Testis (tissue), 3 donors: ENCODE measurements around the gene FOXF2. TPM values are rescaled to one million over a fixed set of nuclear protein-coding genes. Genes with fewer than 3 reads are reported as not detected.

Experiments
- DNase-seq: peaks from one replicate; pipeline ENCODE4 v3.0.0-alpha.2; 2019
- H3K27ac ChIP-seq, 2 donors: fragments of 200-600 bp; sonication (generic); one replicate each; pipeline ENCODE4 v1.5.1; 2019
- H3K27me3 ChIP-seq: fragments of 200-600 bp; sonication (generic); one replicate; pipeline ENCODE4 v1.5.1; 2019
- H3K36me3 ChIP-seq: fragments of 200-600 bp; sonication (generic); one replicate; pipeline ENCODE4 v1.5.1; 2017; ENCODE audit warnings: low read depth; ENCODE audit errors: missing control alignments
- H3K4me1 ChIP-seq: fragments of 200-600 bp; sonication (generic); one replicate; pipeline ENCODE4 v1.5.1; 2019
- H3K4me3 ChIP-seq, 2 donors: fragments of 200-600 bp; sonication (generic); one replicate each; pipeline ENCODE4 v1.5.1; 2017 to 2019
- H3K9me3 ChIP-seq: fragments of 200-600 bp; sonication (generic); one replicate; pipeline ENCODE4 v1.5.1; 2017
- CTCF ChIP-seq, 3 experiments: fragments of 450-650 bp in 2 of 3; fragments of 200-600 bp in 1 of 3; sonication (generic) in 1 of 3; IDR thresholded peaks; one replicate each; pipeline ENCODE4 v1.5.1; 2016 to 2019; ENCODE audit warnings: antibody characterized with exemption in 3 of 3, mild to moderate bottlenecking in 2 of 3, moderate library complexity in 1 of 3
- POLR2A ChIP-seq: fragments of 450-650 bp; IDR thresholded peaks from one replicate; pipeline ENCODE4 v1.6.1; 2017; ENCODE audit warnings: antibody characterized with exemption, mild to moderate bottlenecking, moderate library complexity
- WGBS, 2 donors: methylation state at CpG; one replicate each; pipeline ENCODE4 v1.1.5; 2018; 5-methylcytosine and 5-hydroxymethylcytosine counted together
- intact Hi-C: fragments of 100-400 bp; cut with DNase I; formaldehyde crosslinking; loops from one replicate; pipeline ENCODE4 v1.15.1; 2023; ENCODE audit warnings: low total_unique reads
- polyA plus RNA-seq: library from polyadenylated mRNA; stranded (reverse); fragments of 350-450 nt; fragmentation: Illumina TruSeq; extraction: RNeasy Lipid Tissue Mini Kit (QIAGEN cat#74804); gene quantifications from one replicate; pipeline ENCODE4 v1.2.3, GENCODE V29; 2014; ENCODE audit warnings: low read depth, low replicate concordance; ENCODE audit not compliant: insufficient read depth
- total RNA-seq, 2 donors: library from RNA; depleted of rRNA; stranded (reverse); fragments of >200 nt; gene quantifications; one replicate each; pipeline ENCODE4 v1.2.3, GENCODE V29; 2016

FOXF2 gene
- total and polyA plus RNA-seq, 3 donors from 2014 or later: 1.2 to 4.7 (median 3.3) TPM

- TF ChIP-seq CTCF (IDR thresholded peaks at IDR 0.05): no peak
- TF ChIP-seq POLR2A: no peak
These were observed 31.0 kb downstream of the FOXF2 start for GRCh38 chr6:1420382-1420781.

GRCh38 chr6:1422290-1422689 lies 32.9 kb downstream of the FOXF2 start:
- Histone ChIP-seq H3K36me3 (no peaks in the 10 kb centered on the region), H3K4me1 (no peaks in the 10 kb centered on the region), H3K4me3 (no peak overlapping the region), H3K27me3 (no peaks in the 10 kb centered on the region), H3K27ac (no peak overlapping the region), H3K9me3 (no peaks in the 10 kb centered on the region)
- no peak for DNase-seq
- TF ChIP-seq POLR2A (no peak), CTCF (IDR thresholded peaks at IDR 0.05) (no peak)
- intact Hi-C loops: no loop called here
- 100% methylated on average over 1 of the region's 1 CpG for WGBS, 2 donors

More at GRCh38 chr6:1420382-1420781, 31.0 kb downstream of the FOXF2 start:
- intact Hi-C loops: no loop called here
- Histone ChIP-seq H3K27me3 (no peaks in the 10 kb centered on the region), H3K36me3 (no peaks in the 10 kb centered on the region), H3K27ac (no peak overlapping the region), H3K4me3 (no peak overlapping the region), H3K9me3 (no peaks in the 10 kb centered on the region), H3K4me1 (no peaks in the 10 kb centered on the region)
- no peak for DNase-seq
- 86 to 92% methylated on average over 1 of the region's 1 CpG for WGBS, 2 donors

- DNase-seq: no peak
- WGBS, 2 donors: 90 to 92% methylated on average over 5 to 9 of the region's 9 CpGs
- no peak overlapping the region for H3K4me3 ChIP-seq
- H3K27me3 ChIP-seq: no peaks in the 10 kb centered on the region
- TF ChIP-seq POLR2A: no peak
- no peaks in the 10 kb centered on the region for H3K4me1 ChIP-seq
- H3K36me3 ChIP-seq: no peaks in the 10 kb centered on the region
- H3K9me3 ChIP-seq: no peaks in the 10 kb centered on the region
- no peak overlapping the region for H3K27ac ChIP-seq
- intact Hi-C loops: no loop called here
These were observed 34.2 kb downstream of the FOXF2 start for GRCh38 chr6:1423578-1423977.

- H3K4me3 ChIP-seq: no peak overlapping the region
- no peaks in the 10 kb centered on the region for H3K4me1 ChIP-seq
- DNase-seq: peak; percentile 62
- no peak overlapping the region for H3K27ac ChIP-seq
- intact Hi-C loops: no loop called here
- H3K36me3 ChIP-seq: no peaks in the 10 kb centered on the region
- WGBS, 2 donors: 44 to 58% methylated on average over 16 of the region's 16 CpGs
- no peaks in the 10 kb centered on the region for H3K9me3 ChIP-seq
- H3K27me3 ChIP-seq: no peaks in the 10 kb centered on the region
- no peak for TF ChIP-seq POLR2A
- TF ChIP-seq CTCF (IDR thresholded peaks at IDR 0.05): peak in 1 of 3 experiments; percentile 44
These were observed 35.0 kb downstream of the FOXF2 start for GRCh38 chr6:1424306-1424927.

- TF ChIP-seq POLR2A (no peak), CTCF (IDR thresholded peaks at IDR 0.05) (no peak)
- 70 to 75% methylated on average over 9 to 10 of the region's 10 CpGs for WGBS, 2 donors
- Histone ChIP-seq H3K9me3 (no peaks in the 10 kb centered on the region), H3K36me3 (no peaks in the 10 kb centered on the region), H3K4me3 (no peak overlapping the region), H3K27ac (no peak overlapping the region), H3K27me3 (no peaks in the 10 kb centered on the region), H3K4me1 (no peaks in the 10 kb centered on the region)
- DNase-seq: no peak
- intact Hi-C loops: no loop called here
These were observed 37.0 kb downstream of the FOXF2 start for GRCh38 chr6:1426416-1426815.
